IPS-18a (cell line): Measurements from ENCODE around the gene ADAM12.

Experiments used
- H3K27ac ChIP-seq: one replicate; pipeline ENCODE4 v1.5.1; 2013; ENCODE audit warnings: low read length
- H3K27me3 ChIP-seq: one replicate; pipeline ENCODE4 v1.6.1; 2013; ENCODE audit warnings: mild to moderate bottlenecking, low read length; ENCODE audit not compliant: control insufficient read depth, insufficient read depth
- H3K36me3 ChIP-seq: one replicate; pipeline ENCODE4 v1.6.1; 2013; ENCODE audit warnings: low read depth, low read length; ENCODE audit not compliant: control insufficient read depth
- H3K4me1 ChIP-seq: one replicate; pipeline ENCODE4 v1.6.1; 2013; ENCODE audit warnings: low read depth, low read length; ENCODE audit not compliant: control insufficient read depth
- H3K4me3 ChIP-seq: one replicate; pipeline ENCODE4 v1.5.1; 2013; ENCODE audit warnings: low read length
- H3K9ac ChIP-seq: one replicate; pipeline ENCODE4 v1.6.1; 2013; ENCODE audit warnings: mild to moderate bottlenecking, low read length, moderate library complexity
- H3K9me3 ChIP-seq: one replicate; pipeline ENCODE4 v1.6.1; 2013; ENCODE audit warnings: low read depth, low read length; ENCODE audit not compliant: control insufficient read depth

ADAM12 gene

DNA sequence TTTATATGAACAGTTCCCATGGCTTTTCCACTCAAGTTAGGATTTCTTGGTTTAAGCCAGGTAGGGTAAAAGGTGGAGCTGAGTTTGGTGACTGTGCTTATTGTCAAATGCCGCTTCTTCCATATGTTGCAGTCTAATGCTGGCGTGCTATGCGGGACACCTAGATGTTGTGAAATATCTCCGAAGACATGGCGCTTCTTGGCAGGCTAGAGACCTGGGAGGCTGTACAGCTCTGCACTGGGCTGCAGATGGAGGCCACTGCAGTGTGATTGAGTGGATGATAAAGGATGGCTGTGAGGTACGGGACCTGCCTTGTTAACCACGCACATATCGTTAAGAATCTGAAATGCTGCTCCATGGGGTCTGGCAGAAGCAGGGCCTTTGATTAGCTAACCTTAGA lies 383.5 kb downstream of the ADAM12 start:
- H3K4me3 ChIP-seq, result no peak overlapping the region
- H3K27me3 ChIP-seq, result no peaks in the 10 kb centered on the region
- no peak overlapping the region for H3K27ac ChIP-seq
- H3K36me3 ChIP-seq, result no peaks in the 10 kb centered on the region
- no peaks in the 10 kb centered on the region for H3K9me3 ChIP-seq
- no peak overlapping the region for H3K9ac ChIP-seq
- no peaks in the 10 kb centered on the region for H3K4me1 ChIP-seq

DNA sequence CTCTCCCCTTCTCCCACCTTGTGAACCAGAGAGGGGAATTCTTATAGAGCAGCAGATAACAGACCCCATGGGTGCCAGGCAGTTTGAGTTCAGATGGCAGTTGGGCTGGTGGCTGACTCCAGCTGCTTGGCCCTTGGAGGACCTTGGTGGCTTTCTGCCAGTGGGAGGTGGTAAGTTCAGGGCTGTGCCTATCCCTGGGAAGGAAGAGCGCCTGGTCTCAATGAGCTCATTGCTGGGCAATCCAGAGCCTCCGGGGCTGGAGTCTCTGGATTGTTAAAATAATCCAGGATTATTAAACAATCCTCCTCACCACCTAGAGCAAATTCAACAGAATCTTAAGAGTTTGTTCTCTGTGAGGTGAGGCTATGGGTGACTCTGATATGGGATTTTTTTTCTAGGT lies 386.7 kb downstream of the ADAM12 start:
- H3K36me3 ChIP-seq, result no peaks in the 10 kb centered on the region
- no peak overlapping the region for H3K4me3 ChIP-seq
- no peaks in the 10 kb centered on the region for H3K27me3 ChIP-seq
- no peaks in the 10 kb centered on the region for H3K4me1 ChIP-seq
- no peak overlapping the region for H3K9ac ChIP-seq
- no peak overlapping the region for H3K27ac ChIP-seq
- no peaks in the 10 kb centered on the region for H3K9me3 ChIP-seq

DNA sequence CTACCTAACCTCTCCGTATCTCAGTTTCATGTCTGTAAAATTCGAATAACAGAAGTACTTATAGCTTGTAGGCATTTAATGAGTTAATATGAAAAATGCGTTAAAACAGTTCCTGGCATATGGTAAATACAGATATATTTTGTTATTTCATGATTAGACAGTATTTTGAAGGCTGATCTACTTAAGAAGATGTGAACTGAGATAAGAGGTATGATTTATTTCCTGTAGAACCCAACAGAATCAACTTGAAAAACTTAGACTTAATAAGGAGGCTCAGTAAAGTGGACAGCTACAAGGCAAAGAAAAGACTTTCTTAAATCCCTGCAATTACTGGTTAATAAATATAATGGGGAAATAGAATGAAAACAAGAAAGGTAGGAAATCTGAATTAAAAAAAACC lies 388.6 kb downstream of the ADAM12 start:
- H3K4me3 ChIP-seq, result no peak overlapping the region
- no peaks in the 10 kb centered on the region for H3K4me1 ChIP-seq
- H3K9me3 ChIP-seq, result no peaks in the 10 kb centered on the region
- no peak overlapping the region for H3K27ac ChIP-seq
- H3K36me3 ChIP-seq, result no peaks in the 10 kb centered on the region
- no peak overlapping the region for H3K9ac ChIP-seq
- no peaks in the 10 kb centered on the region for H3K27me3 ChIP-seq

DNA sequence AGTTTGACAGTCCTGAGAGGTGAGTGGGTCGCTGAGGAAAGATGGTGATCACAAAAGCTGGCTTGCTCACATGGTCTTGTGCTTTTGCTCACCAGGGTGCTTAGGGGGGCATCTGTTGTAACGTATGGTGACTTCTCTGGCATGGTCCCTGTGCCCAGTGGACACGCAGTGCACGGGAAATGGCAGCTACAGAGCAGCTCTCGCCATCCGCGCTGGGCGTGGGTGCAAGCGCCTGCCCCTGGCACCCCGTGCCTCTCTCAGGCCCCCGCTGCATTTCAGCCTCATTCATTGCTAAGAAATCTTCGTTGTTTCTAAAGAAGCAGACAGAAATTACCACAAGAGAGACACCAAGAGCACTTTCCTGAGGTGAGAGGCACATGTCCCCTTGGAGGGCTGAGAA lies 390.7 kb downstream of the ADAM12 start:
- no peaks in the 10 kb centered on the region for H3K9me3 ChIP-seq
- H3K4me1 ChIP-seq, result no peaks in the 10 kb centered on the region
- H3K4me3 ChIP-seq, result no peak overlapping the region
- H3K27me3 ChIP-seq, result no peaks in the 10 kb centered on the region
- H3K27ac ChIP-seq, result no peak overlapping the region
- H3K36me3 ChIP-seq, result no peaks in the 10 kb centered on the region
- no peak overlapping the region for H3K9ac ChIP-seq

DNA sequence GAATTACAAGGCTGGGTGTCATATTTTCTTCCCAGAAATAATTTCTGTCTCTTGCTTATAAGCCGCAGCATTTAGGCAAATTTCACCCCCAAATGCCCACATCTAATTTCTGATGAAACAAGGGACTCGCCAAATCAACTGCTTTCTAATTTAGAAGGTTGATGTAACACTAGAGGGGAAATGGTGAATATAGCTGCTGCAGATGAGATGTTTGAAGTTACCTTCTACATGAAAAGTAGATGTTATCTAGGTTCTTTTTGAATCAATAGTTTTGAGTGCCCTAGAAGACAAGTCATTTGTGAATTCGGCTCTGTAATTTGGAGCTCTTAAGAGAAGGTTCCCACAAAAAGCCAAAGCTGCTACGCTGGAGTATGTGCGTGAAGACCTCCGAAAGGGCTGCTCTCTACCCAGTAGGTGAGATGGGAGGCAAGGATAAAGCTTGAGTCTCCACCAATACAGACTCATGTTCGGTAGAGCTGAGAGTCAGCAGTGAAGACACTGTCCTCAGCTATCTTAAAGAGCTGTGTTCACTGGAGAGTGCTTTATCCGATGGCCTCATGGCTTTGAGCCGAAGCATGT lies 392.5 kb downstream of the ADAM12 start:
- no peaks in the 10 kb centered on the region for H3K27me3 ChIP-seq
- H3K4me1 ChIP-seq, result no peaks in the 10 kb centered on the region
- no peak overlapping the region for H3K4me3 ChIP-seq
- H3K9ac ChIP-seq, result no peak overlapping the region
- no peak overlapping the region for H3K27ac ChIP-seq
- no peaks in the 10 kb centered on the region for H3K9me3 ChIP-seq
- H3K36me3 ChIP-seq, result no peaks in the 10 kb centered on the region

DNA sequence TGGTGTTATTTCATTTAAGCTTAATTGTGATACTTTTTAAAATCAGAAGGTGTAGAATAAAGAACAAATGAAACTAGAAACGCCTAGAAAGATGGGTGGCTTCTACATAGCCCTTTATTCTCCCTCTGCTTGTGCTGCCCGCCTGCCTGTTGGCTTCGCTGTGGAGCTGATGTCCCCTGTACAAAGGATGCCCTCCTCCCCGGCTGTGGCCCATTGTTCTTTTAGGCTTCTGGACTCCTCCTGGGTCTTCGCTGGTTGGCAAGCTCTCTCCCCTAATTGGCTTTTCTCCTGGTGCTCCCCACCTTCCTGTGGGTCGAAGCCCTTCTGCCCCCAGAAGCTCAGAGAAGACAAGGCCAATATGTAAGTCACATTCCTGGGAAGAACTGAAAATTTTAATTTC lies 393.7 kb downstream of the ADAM12 start:
- Histone ChIP-seq H3K27me3 (no peaks in the 10 kb centered on the region), H3K4me1 (no peaks in the 10 kb centered on the region), H3K9me3 (no peaks in the 10 kb centered on the region), H3K4me3 (no peak overlapping the region), H3K36me3 (no peaks in the 10 kb centered on the region), H3K27ac (no peak overlapping the region), H3K9ac (no peak overlapping the region)

DNA sequence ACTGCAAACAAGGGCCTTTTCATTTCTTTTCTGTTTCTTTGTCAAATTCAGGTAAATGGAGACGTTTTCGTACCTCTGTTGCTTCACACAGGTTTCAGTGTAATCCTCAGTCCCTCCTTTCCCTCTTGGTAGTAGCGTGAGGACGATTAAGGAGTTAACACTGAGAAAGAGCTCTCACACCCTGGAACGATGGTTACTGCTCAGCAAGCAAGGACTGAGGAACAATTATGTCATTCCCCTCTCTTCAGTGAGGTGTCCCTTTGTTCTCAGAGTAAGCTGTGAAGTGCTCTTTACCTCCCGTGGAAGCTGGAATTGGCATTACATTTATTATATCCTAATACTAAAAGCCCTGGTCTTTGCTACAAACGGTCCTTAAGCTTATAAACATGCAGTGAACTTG lies 396.0 kb downstream of the ADAM12 start:
- H3K27me3 ChIP-seq, result no peaks in the 10 kb centered on the region
- no peaks in the 10 kb centered on the region for H3K36me3 ChIP-seq
- no peak overlapping the region for H3K4me3 ChIP-seq
- H3K27ac ChIP-seq, result no peak overlapping the region
- no peaks in the 10 kb centered on the region for H3K9me3 ChIP-seq
- H3K9ac ChIP-seq, result no peak overlapping the region
- no peaks in the 10 kb centered on the region for H3K4me1 ChIP-seq

DNA sequence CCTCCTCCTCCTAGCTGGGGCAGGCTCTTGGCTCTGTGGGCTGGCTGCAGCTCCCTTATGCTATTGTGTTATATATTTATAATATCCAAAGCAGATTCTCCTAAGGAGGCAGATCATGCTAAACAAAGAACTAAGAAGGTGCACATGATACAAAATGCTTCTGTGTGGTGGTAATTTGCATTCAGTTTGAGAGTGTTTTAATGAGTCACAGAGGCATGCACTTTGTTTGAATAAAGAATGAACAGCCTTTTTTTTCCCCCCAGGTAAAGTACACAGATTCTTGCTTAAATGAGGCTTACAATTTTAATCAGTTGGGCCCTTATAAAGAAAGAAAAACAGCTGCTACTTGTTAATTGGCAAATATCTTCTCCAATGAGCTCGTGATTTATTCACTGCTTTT lies 396.9 kb downstream of the ADAM12 start:
- no peaks in the 10 kb centered on the region for H3K4me1 ChIP-seq
- H3K9ac ChIP-seq, result no peak overlapping the region
- no peak overlapping the region for H3K4me3 ChIP-seq
- H3K36me3 ChIP-seq, result no peaks in the 10 kb centered on the region
- no peaks in the 10 kb centered on the region for H3K9me3 ChIP-seq
- H3K27me3 ChIP-seq, result no peaks in the 10 kb centered on the region
- no peak overlapping the region for H3K27ac ChIP-seq

DNA sequence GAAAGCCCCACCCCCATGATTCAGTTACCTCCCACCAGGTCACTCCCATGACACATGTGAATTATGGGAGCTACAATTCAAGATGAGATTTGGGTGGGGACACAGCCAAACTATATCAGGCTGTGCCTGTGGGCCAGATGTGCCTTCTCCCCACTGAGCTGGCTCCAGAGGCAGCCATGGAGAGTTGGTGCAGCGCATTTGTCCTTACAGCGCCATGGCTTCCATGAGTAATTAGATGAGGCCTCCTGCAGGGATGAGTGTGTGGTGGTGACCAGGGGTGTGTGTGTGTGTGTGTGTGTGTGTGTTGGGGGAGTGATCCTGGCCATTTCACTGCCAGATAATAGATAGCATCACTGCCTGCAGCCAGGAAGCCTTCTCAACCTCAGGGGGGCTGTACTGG lies 397.3 kb downstream of the ADAM12 start:
- Histone ChIP-seq H3K4me1 (no peaks in the 10 kb centered on the region), H3K36me3 (no peaks in the 10 kb centered on the region), H3K4me3 (no peak overlapping the region), H3K27me3 (no peaks in the 10 kb centered on the region), H3K9me3 (no peaks in the 10 kb centered on the region), H3K9ac (no peak overlapping the region), H3K27ac (no peak overlapping the region)

DNA sequence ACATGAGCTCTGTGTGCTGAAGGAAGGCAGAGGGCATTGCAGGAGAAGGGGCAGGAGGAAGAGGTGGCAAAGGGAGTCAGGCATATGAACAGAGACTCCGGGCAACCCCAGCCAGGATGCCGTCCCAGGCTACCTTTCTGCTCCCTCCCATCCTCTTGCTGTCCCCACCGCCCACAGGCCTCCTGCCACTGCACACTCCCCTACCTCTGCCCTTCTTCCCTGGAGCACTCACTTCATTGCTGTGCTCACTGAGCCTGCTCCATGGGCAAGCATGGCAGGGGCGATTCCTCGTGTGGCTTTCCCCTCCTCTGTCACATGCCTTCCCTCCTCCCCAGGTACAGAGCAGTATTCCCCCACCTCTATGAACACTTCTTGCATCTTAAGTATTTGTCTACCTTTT lies 398.5 kb downstream of the ADAM12 start:
- Histone ChIP-seq H3K4me3 (no peak overlapping the region), H3K36me3 (no peaks in the 10 kb centered on the region), H3K9me3 (no peaks in the 10 kb centered on the region), H3K4me1 (no peaks in the 10 kb centered on the region), H3K27ac (no peak overlapping the region), H3K9ac (no peak overlapping the region), H3K27me3 (no peaks in the 10 kb centered on the region)

DNA sequence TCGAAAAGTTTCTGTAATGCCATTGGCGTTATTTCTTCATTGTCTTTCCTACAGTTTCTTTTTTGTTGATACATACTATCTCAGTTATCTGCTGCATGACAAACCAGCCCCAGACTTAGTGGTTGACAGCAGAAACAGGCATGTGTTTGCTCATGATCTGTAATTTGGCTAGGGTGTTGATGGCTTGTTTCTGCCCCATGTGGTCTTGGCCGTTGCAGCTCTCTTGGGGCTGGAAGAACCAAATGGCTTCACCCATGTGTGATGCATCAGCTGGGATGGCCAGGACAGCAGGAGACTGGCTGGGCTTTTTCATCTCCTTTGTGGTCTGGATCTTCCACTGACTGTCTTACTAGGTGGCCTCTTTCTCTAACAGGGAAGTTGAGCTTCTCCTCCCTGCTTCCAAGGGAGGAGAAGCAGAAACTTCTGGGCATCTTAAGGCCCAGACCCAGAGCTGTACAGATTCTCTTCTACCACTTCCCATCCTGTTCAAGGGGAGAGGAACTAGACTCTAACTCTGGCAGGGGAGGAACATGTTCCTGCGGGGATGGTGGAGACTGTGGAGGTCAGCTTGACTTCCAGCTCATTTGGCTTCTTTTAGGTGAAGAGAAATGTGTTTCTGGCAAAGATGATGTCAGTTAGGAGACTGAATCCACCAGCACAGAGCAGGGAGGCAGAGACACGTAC lies 402.6 kb downstream of the ADAM12 start:
- Histone ChIP-seq H3K27me3 (no peaks in the 10 kb centered on the region), H3K36me3 (no peaks in the 10 kb centered on the region), H3K4me3 (no peak overlapping the region), H3K9ac (no peak overlapping the region), H3K4me1 (peaks cover 12% of the 10 kb centered on the region), H3K27ac (no peak overlapping the region), H3K9me3 (no peaks in the 10 kb centered on the region)

DNA sequence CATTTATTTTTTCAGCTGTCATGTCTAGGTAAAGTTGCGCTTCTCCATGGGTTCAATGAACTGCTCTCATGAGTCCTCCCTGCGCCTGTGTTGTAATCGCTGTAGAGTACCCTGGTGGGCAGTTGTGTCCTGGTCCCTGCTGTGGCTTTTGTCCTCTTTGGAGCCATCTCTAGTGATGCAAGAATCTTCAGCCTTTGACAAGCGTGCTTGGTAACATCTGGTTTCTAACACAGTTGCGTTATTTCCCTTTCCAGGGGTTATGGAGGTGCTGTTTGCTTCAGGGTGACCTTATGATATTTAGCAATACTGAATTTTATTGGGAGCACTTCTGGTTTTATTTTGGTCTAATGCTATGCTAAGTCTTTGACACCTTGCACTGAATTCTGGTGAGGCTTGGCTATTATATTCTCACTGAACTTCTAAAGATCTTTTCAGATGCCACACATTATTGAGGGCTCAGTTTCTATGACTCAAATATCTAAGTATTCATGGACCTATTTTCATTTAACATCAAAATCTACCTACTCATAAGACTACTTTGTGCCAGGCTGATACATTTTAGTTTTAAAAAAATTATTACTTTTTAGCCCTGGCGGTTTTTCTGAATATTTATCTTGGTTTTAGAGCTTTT lies 403.3 kb downstream of the ADAM12 start:
- H3K9ac ChIP-seq, result no peak overlapping the region
- H3K9me3 ChIP-seq, result no peaks in the 10 kb centered on the region
- H3K27me3 ChIP-seq, result no peaks in the 10 kb centered on the region
- no peak overlapping the region for H3K27ac ChIP-seq
- no peaks in the 10 kb centered on the region for H3K36me3 ChIP-seq
- H3K4me1 ChIP-seq, result peaks cover 12% of the 10 kb centered on the region
- H3K4me3 ChIP-seq, result no peak overlapping the region
